Activated CD8-positive, alpha-beta memory T cell treated with anti-CD3 and anti-CD28 coated beads, Interleukin-2, amount 10 ng/mL, durations not matched to agents 7 days and 5 days (primary cell): ENCODE measurements around the gene UFSP1. TPM values are rescaled to one million over a fixed set of nuclear protein-coding genes. Genes with fewer than 3 reads are reported as not detected.
"Not testable (repeated sequence)": the region's sequence is repeated elsewhere in the genome, so short reads cannot be mapped to it uniquely, and the experiment has no call there.

ENCODE experiments used
- ATAC-seq: fragments of 150-1000 bp; cut with Tn5 transposase; one replicate; pipeline ENCODE4 v1.10.0; 2021; ENCODE audit warnings: moderate library complexity
- CTCF ChIA-PET: fragments of 350-600 bp; sonication (Branson Sonifier 250); formaldehyde crosslinking; loops from one replicate; lab custom pipeline; 2021; ENCODE audit warnings: antibody characterized with exemption; lab: Charles Lee
- DNase-seq: peaks from one replicate; pipeline ENCODE4 v3.0.0-alpha.2; 2020
- H3K27ac Mint-ChIP-seq: one replicate; pipeline ENCODE4 v1.8.0; 2021; ENCODE audit warnings: mild to moderate bottlenecking, mixed read lengths
- H3K27me3 Mint-ChIP-seq: one replicate; pipeline ENCODE4 v1.8.0; 2021; ENCODE audit warnings: mixed read lengths
- H3K36me3 Mint-ChIP-seq: one replicate; pipeline ENCODE4 v1.8.0; 2021; ENCODE audit warnings: mild to moderate bottlenecking, mixed read lengths
- H3K4me1 Mint-ChIP-seq: one replicate; pipeline ENCODE4 v1.8.0; 2021; ENCODE audit warnings: mixed read lengths
- H3K4me3 Mint-ChIP-seq: one replicate; pipeline ENCODE4 v1.8.0; 2021; ENCODE audit warnings: mild to moderate bottlenecking, moderate library complexity, mixed read lengths
- H3K9me3 Mint-ChIP-seq: one replicate; pipeline ENCODE4 v1.8.0; 2022; ENCODE audit warnings: low read depth, mixed read lengths
- microRNA-seq: library from miRNA; unstranded; fragments of <30 nt; microRNA quantifications from one replicate; pipeline ENCODE4 v1.2.0, GENCODE V29; 2022
- total RNA-seq, 2 experiments: library from RNA; stranded (reverse); gene quantifications; one replicate each; pipeline ENCODE4 v1.2.3, GENCODE V29; 2021

Gene UFSP1
- total RNA-seq, 2 experiments from 2014 or later, result 2.3 to 2.7 TPM

GRCh38 chr7:100855515-100855914 is 34.0 kb downstream of the UFSP1 start:
- no peaks in the 10 kb centered on the region for H3K27me3 Mint-ChIP-seq
- no peak for ATAC-seq
- no peaks in the 10 kb centered on the region for H3K9me3 Mint-ChIP-seq
- CTCF ChIA-PET, result interaction anchor here (6.6 kb wide), 1 partner anchor 149 kb away, joined by 105 read pairs; the partner anchor contains the start of gene POP7
- no peak overlapping the region for H3K27ac Mint-ChIP-seq
- no peak for DNase-seq
- no peak overlapping the region for H3K4me3 Mint-ChIP-seq
- peaks cover 21% of the 10 kb centered on the region for H3K4me1 Mint-ChIP-seq
- H3K36me3 Mint-ChIP-seq, result peaks cover 13% of the 10 kb centered on the region

- not testable (repeated sequence) for H3K27ac Mint-ChIP-seq
- CTCF ChIA-PET, result interaction anchor here (6.6 to 7.9 kb wide), 2 partner anchors 52 to 148 kb away, joined by 105 to 155 read pairs; partner anchors contain the start of gene POP7
Measured at GRCh38 chr7:100854899-100855298, 34.6 kb downstream of the UFSP1 start.

GRCh38 chr7:100854146-100854895 is 35.2 kb downstream of the UFSP1 start:
- CTCF ChIA-PET, result interaction anchor here (2.5 to 7.9 kb wide), 3 partner anchors 52 to 161 kb away, joined by 11 to 155 read pairs (median 105); partner anchors contain the start of gene POP7
- no peak for ATAC-seq
- no peak overlapping the region for H3K27ac Mint-ChIP-seq

More at GRCh38 chr7:100854899-100855298, 34.6 kb downstream of the UFSP1 start:
- H3K36me3 Mint-ChIP-seq, result peaks cover 10% of the 10 kb centered on the region
- not testable (repeated sequence) for H3K9me3 Mint-ChIP-seq, ATAC-seq, DNase-seq, H3K27me3 Mint-ChIP-seq, H3K4me3 Mint-ChIP-seq
- peaks cover 21% of the 10 kb centered on the region for H3K4me1 Mint-ChIP-seq

GRCh38 chr7:100852048-100852872 is 37.3 kb downstream of the UFSP1 start, which contains the start of gene SLC12A9:
Gene SLC12A9 (plus strand): TSS chr7:100852713. CDS start chr7:100854198, 1,485 bp downstream.
- CTCF ChIA-PET, result interaction anchor here (0.7 to 7.9 kb wide), 49 partner anchors 10 to 934 kb away, joined by 3 to 155 read pairs (median 5); partner anchors contain the start of genes FBXO24, LRCH4, PLOD3 and POP7
- H3K4me3 Mint-ChIP-seq, result peak within 1 kb of the TSS; percentile 89
- no peaks in the 10 kb centered on the region for H3K27me3 Mint-ChIP-seq

More at GRCh38 chr7:100854146-100854895, 35.2 kb downstream of the UFSP1 start:
- H3K27me3 Mint-ChIP-seq, result no peaks in the 10 kb centered on the region
- peak overlapping the region; percentile 89 for H3K4me3 Mint-ChIP-seq
- H3K4me1 Mint-ChIP-seq, result peaks cover 21% of the 10 kb centered on the region
- DNase-seq, result no peak
- H3K36me3 Mint-ChIP-seq, result peaks cover 5% of the 10 kb centered on the region
- no peaks in the 10 kb centered on the region for H3K9me3 Mint-ChIP-seq

GRCh38 chr7:100847360-100847759 is 42.2 kb downstream of the UFSP1 start:
- H3K9me3 Mint-ChIP-seq, result no peaks in the 10 kb centered on the region
- no peaks in the 10 kb centered on the region for H3K36me3 Mint-ChIP-seq
- no peak overlapping the region for H3K27ac Mint-ChIP-seq
- peaks cover 6% of the 10 kb centered on the region for H3K4me1 Mint-ChIP-seq
- no peak overlapping the region for H3K4me3 Mint-ChIP-seq
- H3K27me3 Mint-ChIP-seq, result no peaks in the 10 kb centered on the region
- CTCF ChIA-PET, result interaction anchor here (7.9 kb wide), 1 partner anchor 45 kb away, joined by 155 read pairs; no protein-coding TSS in a partner anchor
- DNase-seq, result no peak
- ATAC-seq, result no peak

More at GRCh38 chr7:100852048-100852872, 37.3 kb downstream of the UFSP1 start, which contains the start of gene SLC12A9:
- peak; percentile 91 for DNase-seq
- Mint-ChIP-seq H3K27ac (peak within 1 kb of the TSS; percentile 67), H3K9me3 (no peaks in the 10 kb centered on the region), H3K36me3 (peaks cover 4% of the 10 kb centered on the region), H3K4me1 (peaks cover 21% of the 10 kb centered on the region)
- peak; percentile 99 for ATAC-seq

- H3K36me3 Mint-ChIP-seq, result no peaks in the 10 kb centered on the region
- DNase-seq, result no peak
- no peaks in the 10 kb centered on the region for H3K9me3 Mint-ChIP-seq
- H3K4me3 Mint-ChIP-seq, result no peak overlapping the region
- H3K27ac Mint-ChIP-seq, result no peak overlapping the region
- CTCF ChIA-PET, result interaction anchor here (2.0 kb wide), 1 partner anchor 12 kb away, joined by 4 read pairs; the partner anchor contains the start of gene SLC12A9
- no peaks in the 10 kb centered on the region for H3K27me3 Mint-ChIP-seq
- ATAC-seq, result no peak
- peaks cover 21% of the 10 kb centered on the region for H3K4me1 Mint-ChIP-seq
Measured at GRCh38 chr7:100840470-100841100, 48.9 kb downstream of the UFSP1 start.

GRCh38 chr7:100839361-100839760 is 50.2 kb downstream of the UFSP1 start:
- no peak for DNase-seq
- no peaks in the 10 kb centered on the region for H3K9me3 Mint-ChIP-seq
- no peak overlapping the region for H3K4me3 Mint-ChIP-seq
- no peaks in the 10 kb centered on the region for H3K27me3 Mint-ChIP-seq
- no peak overlapping the region for H3K27ac Mint-ChIP-seq
- ATAC-seq, result no peak
- CTCF ChIA-PET, result interaction anchor here (0.5 to 2.0 kb wide), 2 partner anchors 13 to 219 kb away, joined by 4 read pairs; partner anchors contain the start of gene SLC12A9
- H3K36me3 Mint-ChIP-seq, result no peaks in the 10 kb centered on the region
- H3K4me1 Mint-ChIP-seq, result peaks cover 22% of the 10 kb centered on the region

Small RNAs within 50 kb of the gene (microRNA-seq; reads per million reads assigned to microRNA genes)
- gene MIR6875, result 1.7 reads per million

Other genes starting within 250 kb of the UFSP1 start
- 10 to 100 TPM; 11.1 to 18.6 TPM for gene TFR2, start 248.2 kb downstream of the UFSP1 start, total RNA-seq
- gene ACTL6B, start 233.3 kb downstream of the UFSP1 start, total RNA-seq, result not detected
- gene GNB2, start 216.0 kb downstream of the UFSP1 start, total RNA-seq, result 100 to 1,000 TPM; 243 to 271 TPM
- 10 to 100 TPM; 47.1 to 53.4 TPM for gene GIGYF1, start 195.5 kb downstream of the UFSP1 start, total RNA-seq
- gene POP7, start 183.6 kb downstream of the UFSP1 start, total RNA-seq, result 10 to 100 TPM; 43.6 to 53.4 TPM
- gene EPO, start 169.2 kb downstream of the UFSP1 start, total RNA-seq, result not detected
- gene ZAN, start 156.1 kb downstream of the UFSP1 start, total RNA-seq, result not detected
- gene EPHB4, start 62.2 kb downstream of the UFSP1 start, total RNA-seq, result 1 to 10 TPM; 1.3 to 2.0 TPM
- 10 to 100 TPM; 28.6 to 30.1 TPM for gene SLC12A9, start 37.0 kb downstream of the UFSP1 start, total RNA-seq
- 10 to 100 TPM; 38.2 to 39.3 TPM for gene TRIP6, start 22.3 kb downstream of the UFSP1 start, total RNA-seq
- 100 to 1,000 TPM; 290 to 312 TPM for gene SRRT, start 14.6 kb downstream of the UFSP1 start, total RNA-seq
- gene ACHE, start 6.2 kb upstream of the UFSP1 start, total RNA-seq, result under 1 TPM in 1 of 2 experiments, not detected in 1; 0.23 TPM
- gene MUC3A, start 59.8 kb upstream of the UFSP1 start, total RNA-seq, result not detected
- gene MUC12, start 79.8 kb upstream of the UFSP1 start, total RNA-seq, result under 1 TPM; 0.64 to 0.68 TPM
- not detected for gene MUC17, start 130.4 kb upstream of the UFSP1 start, total RNA-seq
- gene TRIM56, start 195.8 kb upstream of the UFSP1 start, total RNA-seq, result 100 to 1,000 TPM in 1 of 2 experiments, 10 to 100 TPM in 1; 68.2 to 110 TPM
- gene SERPINE1, start 237.4 kb upstream of the UFSP1 start, total RNA-seq, result 1 to 10 TPM in 1 of 2 experiments, under 1 TPM in 1; 0.29 to 1.2 TPM